HEK293 (cell line): ENCODE measurements around the gene ANKRD44.

ENCODE experiments used
- GFI1B ChIP-seq: fragments of 450-650 bp; formaldehyde crosslinking; IDR thresholded peaks from 2 replicates; pipeline ENCODE4 v1.5.1; 2016; ENCODE audit warnings: missing biosample characterization, missing genetic modification characterization
- GLI2 ChIP-seq: fragments of 450-650 bp; formaldehyde crosslinking; IDR thresholded peaks from 2 replicates; pipeline ENCODE4; 2017; ENCODE audit warnings: missing biosample characterization, missing genetic modification characterization, low read depth, borderline replicate concordance
- RBAK ChIP-seq: fragments of 450-650 bp; formaldehyde crosslinking; IDR thresholded peaks from 2 replicates; pipeline ENCODE4 v1.5.1; 2016; ENCODE audit warnings: missing biosample characterization, missing genetic modification characterization
- WT1 ChIP-seq: fragments of 450-650 bp; formaldehyde crosslinking; IDR thresholded peaks from 2 replicates; pipeline ENCODE4 v1.5.1; 2016; ENCODE audit warnings: missing biosample characterization, missing genetic modification characterization
- YY1 ChIP-seq: fragments of 450-650 bp; formaldehyde crosslinking; IDR thresholded peaks from 2 replicates; pipeline ENCODE4 v1.5.1; 2018; ENCODE audit warnings: missing biosample characterization, missing genetic modification characterization
- ZBTB17 ChIP-seq: fragments of 450-650 bp; formaldehyde crosslinking; IDR thresholded peaks from 2 replicates; pipeline ENCODE4 v1.5.1; 2016; ENCODE audit warnings: missing biosample characterization, missing genetic modification characterization
- ZBTB20 ChIP-seq: fragments of 450-650 bp; formaldehyde crosslinking; IDR thresholded peaks from 2 replicates; pipeline ENCODE4 v1.5.1; 2016; ENCODE audit warnings: missing biosample characterization, missing genetic modification characterization
- ZBTB8A ChIP-seq: fragments of 450-650 bp; formaldehyde crosslinking; IDR thresholded peaks from 2 replicates; pipeline ENCODE4 v1.5.1; 2016; ENCODE audit warnings: missing biosample characterization, missing genetic modification characterization
- ZFP37 ChIP-seq: fragments of 450-650 bp; formaldehyde crosslinking; IDR thresholded peaks from 2 replicates; pipeline ENCODE4 v1.5.1; 2016; ENCODE audit warnings: missing biosample characterization, missing genetic modification characterization
- ZFP69B ChIP-seq: fragments of 450-650 bp; formaldehyde crosslinking; IDR thresholded peaks from 2 replicates; pipeline ENCODE4 v1.5.1; 2016; ENCODE audit warnings: missing biosample characterization, missing genetic modification characterization
- ZNF132 ChIP-seq: fragments of 450-650 bp; formaldehyde crosslinking; IDR thresholded peaks from 2 replicates; pipeline ENCODE4 v1.5.1; 2017; ENCODE audit warnings: missing biosample characterization, missing genetic modification characterization, borderline replicate concordance
- ZNF133 ChIP-seq: fragments of 450-650 bp; formaldehyde crosslinking; IDR thresholded peaks from 2 replicates; pipeline ENCODE4 v1.5.1; 2016; ENCODE audit warnings: missing biosample characterization, missing genetic modification characterization
- ZNF138 ChIP-seq: fragments of 450-650 bp; formaldehyde crosslinking; IDR thresholded peaks from 2 replicates; pipeline ENCODE4 v1.5.1; 2016; ENCODE audit warnings: missing biosample characterization, missing genetic modification characterization, borderline replicate concordance
- ZNF19 ChIP-seq: fragments of 450-650 bp; formaldehyde crosslinking; IDR thresholded peaks from 2 replicates; pipeline ENCODE4; 2016; ENCODE audit warnings: missing biosample characterization, missing genetic modification characterization, low read depth
- ZNF223 ChIP-seq: fragments of 450-650 bp; formaldehyde crosslinking; IDR thresholded peaks from 2 replicates; pipeline ENCODE4 v1.5.1; 2016; ENCODE audit warnings: missing biosample characterization, missing genetic modification characterization
- ZNF366 ChIP-seq: fragments of 450-650 bp; formaldehyde crosslinking; conservative IDR thresholded peaks from 2 replicates; pipeline ENCODE4 v1.5.1; 2016; ENCODE audit warnings: missing biosample characterization, missing genetic modification characterization
- ZNF596 ChIP-seq: fragments of 450-650 bp; IDR thresholded peaks from 2 replicates; pipeline ENCODE4 v1.5.0; 2018; ENCODE audit warnings: missing biosample characterization, mild to moderate bottlenecking, missing genetic modification characterization, moderate library complexity
- ZNF610 ChIP-seq: fragments of 450-650 bp; formaldehyde crosslinking; IDR thresholded peaks from 2 replicates; pipeline ENCODE4 v1.5.1; 2016; ENCODE audit warnings: missing biosample characterization, missing genetic modification characterization, borderline replicate concordance
- ZNF623 ChIP-seq: fragments of 450-650 bp; formaldehyde crosslinking; IDR thresholded peaks from 2 replicates; pipeline ENCODE4 v1.5.1; 2016; ENCODE audit warnings: missing biosample characterization, missing genetic modification characterization
- ZNF677 ChIP-seq: fragments of 450-650 bp; IDR thresholded peaks from 2 replicates; pipeline ENCODE4 v1.5.0; 2018; ENCODE audit warnings: missing biosample characterization, mild to moderate bottlenecking, missing genetic modification characterization, moderate library complexity
- ZNF747 ChIP-seq: fragments of 450-650 bp; formaldehyde crosslinking; IDR thresholded peaks from 2 replicates; pipeline ENCODE4 v1.5.1; 2016; ENCODE audit warnings: missing biosample characterization, missing genetic modification characterization
- ZNF768 ChIP-seq: fragments of 450-650 bp; formaldehyde crosslinking; IDR thresholded peaks from 2 replicates; pipeline ENCODE4 v1.5.1; 2018; ENCODE audit warnings: missing biosample characterization, mild to moderate bottlenecking, missing genetic modification characterization
- ZSCAN18 ChIP-seq: fragments of 450-650 bp; formaldehyde crosslinking; IDR thresholded peaks from 2 replicates; pipeline ENCODE4 v1.5.1; 2016; ENCODE audit warnings: missing biosample characterization, missing genetic modification characterization
- ZSCAN30 ChIP-seq: fragments of 450-650 bp; IDR thresholded peaks from 2 replicates; pipeline ENCODE4 v1.5.1; 2018; ENCODE audit warnings: missing biosample characterization, mild to moderate bottlenecking, missing genetic modification characterization, moderate library complexity
- TF ChIP-seq, protein P1 (sequence below): fragments of 450-650 bp; formaldehyde crosslinking; IDR thresholded peaks from 2 replicates; pipeline ENCODE4 v1.5.1; 2016; ENCODE audit warnings: missing biosample characterization, missing genetic modification characterization
- TF ChIP-seq, protein P2 (sequence below): fragments of 450-650 bp; formaldehyde crosslinking; IDR thresholded peaks from 2 replicates; pipeline ENCODE4 v1.5.1; 2016; ENCODE audit warnings: missing biosample characterization, missing genetic modification characterization
- TF ChIP-seq, protein P3 (sequence below): fragments of 450-650 bp; formaldehyde crosslinking; IDR thresholded peaks from 2 replicates; pipeline ENCODE4 v1.5.1; 2016; ENCODE audit warnings: missing biosample characterization, missing genetic modification characterization
- TF ChIP-seq, protein P4 (sequence below): fragments of 450-650 bp; formaldehyde crosslinking; IDR thresholded peaks from 2 replicates; pipeline ENCODE4 v1.5.1; 2016; ENCODE audit warnings: missing biosample characterization, missing genetic modification characterization
- TF ChIP-seq, protein P5 (sequence below): fragments of 450-650 bp; formaldehyde crosslinking; optimal IDR thresholded peaks from 2 replicates; pipeline ENCODE3; 2016; ENCODE audit warnings: missing biosample characterization, mild to moderate bottlenecking, missing genetic modification characterization
- TF ChIP-seq, protein P6 (sequence below): fragments of 450-650 bp; formaldehyde crosslinking; IDR thresholded peaks from 2 replicates; pipeline ENCODE4 v1.5.1; 2016; ENCODE audit warnings: missing biosample characterization, missing genetic modification characterization

The ANKRD44 gene

GRCh38 chr2:197079832-197080555, 230.6 kb downstream of the ANKRD44 start (continued):
- no peak for TF ChIP-seq GLI2 (tag by site-specific recombination)
- TF ChIP-seq ZNF768 (tag by site-specific recombination), result no peak
- no peak for TF ChIP-seq ZBTB17 (tag by site-specific recombination)
- no peak for TF ChIP-seq ZBTB20
- TF ChIP-seq ZNF596 (tag by site-specific recombination), result no peak
- TF ChIP-seq ZSCAN30 (tag by site-specific recombination), result no peak
- TF ChIP-seq ZFP37 (tag by site-specific recombination), result no peak
- TF ChIP-seq RBAK, result no peak
- 0 out of 2 replicates have a peak, but pooled peaks have one; percentile 21 for TF ChIP-seq WT1 (tag by site-specific recombination)
- TF ChIP-seq, protein P1, sequence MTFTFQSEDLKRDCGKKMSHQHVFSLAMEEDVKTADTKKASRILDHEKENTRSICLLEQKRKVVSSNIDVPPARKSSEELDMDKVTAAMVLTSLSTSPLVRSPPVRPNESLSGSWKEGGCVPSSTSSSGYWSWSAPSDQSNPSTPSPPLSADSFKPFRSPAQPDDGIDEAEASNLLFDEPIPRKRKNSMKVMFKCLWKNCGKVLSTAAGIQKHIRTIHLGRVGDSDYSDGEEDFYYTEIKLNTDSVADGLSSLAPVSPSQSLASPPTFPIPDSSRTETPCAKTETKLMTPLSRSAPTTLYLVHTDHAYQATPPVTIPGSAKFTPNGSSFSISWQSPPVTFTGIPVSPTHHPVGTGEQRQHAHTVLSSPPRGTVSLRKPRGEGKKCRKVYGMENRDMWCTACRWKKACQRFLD (tag by site-specific recombination), result no peak
- TF ChIP-seq, protein P2, sequence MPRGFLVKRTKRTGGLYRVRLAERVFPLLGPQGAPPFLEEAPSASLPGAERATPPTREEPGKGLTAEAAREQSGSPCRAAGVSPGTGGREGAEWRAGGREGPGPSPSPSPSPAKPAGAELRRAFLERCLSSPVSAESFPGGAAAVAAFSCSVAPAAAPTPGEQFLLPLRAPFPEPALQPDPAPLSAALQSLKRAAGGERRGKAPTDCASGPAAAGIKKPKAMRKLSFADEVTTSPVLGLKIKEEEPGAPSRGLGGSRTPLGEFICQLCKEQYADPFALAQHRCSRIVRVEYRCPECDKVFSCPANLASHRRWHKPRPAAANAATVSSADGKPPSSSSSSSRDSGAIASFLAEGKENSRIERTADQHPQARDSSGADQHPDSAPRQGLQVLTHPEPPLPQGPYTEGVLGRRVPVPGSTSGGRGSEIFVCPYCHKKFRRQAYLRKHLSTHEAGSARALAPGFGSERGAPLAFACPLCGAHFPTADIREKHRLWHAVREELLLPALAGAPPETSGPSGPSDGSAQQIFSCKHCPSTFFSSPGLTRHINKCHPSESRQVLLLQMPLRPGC (tag by site-specific recombination), result no peak
- TF ChIP-seq, protein P3, sequence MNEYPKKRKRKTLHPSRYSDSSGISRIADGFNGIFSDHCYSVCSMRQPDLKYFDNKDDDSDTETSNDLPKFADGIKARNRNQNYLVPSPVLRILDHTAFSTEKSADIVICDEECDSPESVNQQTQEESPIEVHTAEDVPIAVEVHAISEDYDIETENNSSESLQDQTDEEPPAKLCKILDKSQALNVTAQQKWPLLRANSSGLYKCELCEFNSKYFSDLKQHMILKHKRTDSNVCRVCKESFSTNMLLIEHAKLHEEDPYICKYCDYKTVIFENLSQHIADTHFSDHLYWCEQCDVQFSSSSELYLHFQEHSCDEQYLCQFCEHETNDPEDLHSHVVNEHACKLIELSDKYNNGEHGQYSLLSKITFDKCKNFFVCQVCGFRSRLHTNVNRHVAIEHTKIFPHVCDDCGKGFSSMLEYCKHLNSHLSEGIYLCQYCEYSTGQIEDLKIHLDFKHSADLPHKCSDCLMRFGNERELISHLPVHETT (tag by site-specific recombination), result no peak
- TF ChIP-seq, protein P4, sequence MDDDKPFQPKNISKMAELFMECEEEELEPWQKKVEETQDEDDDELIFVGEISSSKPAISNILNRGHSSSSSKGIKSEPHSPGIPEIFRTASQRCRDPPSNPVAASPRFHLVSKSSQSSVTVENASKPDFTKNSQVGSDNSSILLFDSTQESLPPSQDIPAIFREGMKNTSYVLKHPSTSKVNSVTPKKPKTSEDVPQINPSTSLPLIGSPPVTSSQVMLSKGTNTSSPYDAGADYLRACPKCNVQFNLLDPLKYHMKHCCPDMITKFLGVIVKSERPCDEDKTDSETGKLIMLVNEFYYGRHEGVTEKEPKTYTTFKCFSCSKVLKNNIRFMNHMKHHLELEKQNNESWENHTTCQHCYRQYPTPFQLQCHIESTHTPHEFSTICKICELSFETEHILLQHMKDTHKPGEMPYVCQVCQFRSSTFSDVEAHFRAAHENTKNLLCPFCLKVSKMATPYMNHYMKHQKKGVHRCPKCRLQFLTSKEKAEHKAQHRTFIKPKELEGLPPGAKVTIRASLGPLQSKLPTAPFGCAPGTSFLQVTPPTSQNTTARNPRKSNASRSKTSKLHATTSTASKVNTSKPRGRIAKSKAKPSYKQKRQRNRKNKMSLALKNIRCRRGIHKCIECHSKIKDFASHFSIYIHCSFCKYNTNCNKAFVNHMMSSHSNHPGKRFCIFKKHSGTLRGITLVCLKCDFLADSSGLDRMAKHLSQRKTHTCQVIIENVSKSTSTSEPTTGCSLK, result no peak
- TF ChIP-seq ZNF132, result no peak
- peak; percentile 51 for TF ChIP-seq ZNF366 (tag by site-specific recombination)
- TF ChIP-seq ZBTB8A, result no peak
- TF ChIP-seq ZNF223 (tag by site-specific recombination), result no peak
- no peak for TF ChIP-seq ZNF677 (tag by site-specific recombination)
- TF ChIP-seq GFI1B (tag by site-specific recombination), result no peak
- no peak for TF ChIP-seq ZNF623 (tag by site-specific recombination)
- no peak for TF ChIP-seq ZNF747 (tag by site-specific recombination)
- TF ChIP-seq YY1 (tag by site-specific recombination), result no peak
- TF ChIP-seq, protein P5, sequence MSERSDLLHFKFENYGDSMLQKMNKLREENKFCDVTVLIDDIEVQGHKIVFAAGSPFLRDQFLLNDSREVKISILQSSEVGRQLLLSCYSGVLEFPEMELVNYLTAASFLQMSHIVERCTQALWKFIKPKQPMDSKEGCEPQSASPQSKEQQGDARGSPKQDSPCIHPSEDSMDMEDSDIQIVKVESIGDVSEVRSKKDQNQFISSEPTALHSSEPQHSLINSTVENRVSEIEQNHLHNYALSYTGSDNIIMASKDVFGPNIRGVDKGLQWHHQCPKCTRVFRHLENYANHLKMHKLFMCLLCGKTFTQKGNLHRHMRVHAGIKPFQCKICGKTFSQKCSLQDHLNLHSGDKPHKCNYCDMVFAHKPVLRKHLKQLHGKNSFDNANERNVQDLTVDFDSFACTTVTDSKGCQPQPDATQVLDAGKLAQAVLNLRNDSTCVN (tag by site-specific recombination), result no peak
- TF ChIP-seq ZNF133 (tag by site-specific recombination), result no peak
- TF ChIP-seq, protein P6, sequence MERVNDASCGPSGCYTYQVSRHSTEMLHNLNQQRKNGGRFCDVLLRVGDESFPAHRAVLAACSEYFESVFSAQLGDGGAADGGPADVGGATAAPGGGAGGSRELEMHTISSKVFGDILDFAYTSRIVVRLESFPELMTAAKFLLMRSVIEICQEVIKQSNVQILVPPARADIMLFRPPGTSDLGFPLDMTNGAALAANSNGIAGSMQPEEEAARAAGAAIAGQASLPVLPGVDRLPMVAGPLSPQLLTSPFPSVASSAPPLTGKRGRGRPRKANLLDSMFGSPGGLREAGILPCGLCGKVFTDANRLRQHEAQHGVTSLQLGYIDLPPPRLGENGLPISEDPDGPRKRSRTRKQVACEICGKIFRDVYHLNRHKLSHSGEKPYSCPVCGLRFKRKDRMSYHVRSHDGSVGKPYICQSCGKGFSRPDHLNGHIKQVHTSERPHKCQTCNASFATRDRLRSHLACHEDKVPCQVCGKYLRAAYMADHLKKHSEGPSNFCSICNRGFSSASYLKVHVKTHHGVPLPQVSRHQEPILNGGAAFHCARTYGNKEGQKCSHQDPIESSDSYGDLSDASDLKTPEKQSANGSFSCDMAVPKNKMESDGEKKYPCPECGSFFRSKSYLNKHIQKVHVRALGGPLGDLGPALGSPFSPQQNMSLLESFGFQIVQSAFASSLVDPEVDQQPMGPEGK (tag by site-specific recombination), result peak; percentile 53
- TF ChIP-seq ZNF19 (tag by site-specific recombination), result no peak
- TF ChIP-seq ZSCAN18 (tag by site-specific recombination), result no peak
- TF ChIP-seq ZNF138 (tag by site-specific recombination), result no peak
- no peak for TF ChIP-seq ZNF610
- TF ChIP-seq ZFP69B (tag by site-specific recombination), result no peak
